Measurements from ENCODE around the gene ZNF689. TPM values are rescaled to one million over a fixed set of nuclear protein-coding genes. Genes with fewer than 3 reads are reported as not detected.
"Not testable (repeated sequence)": the region's sequence is repeated elsewhere in the genome, so short reads cannot be mapped to it uniquely, and the experiment has no call there.

The ZNF689 gene
- total RNA-seq, 1 donor from 2014 or later: 14.6 TPM

DNA sequence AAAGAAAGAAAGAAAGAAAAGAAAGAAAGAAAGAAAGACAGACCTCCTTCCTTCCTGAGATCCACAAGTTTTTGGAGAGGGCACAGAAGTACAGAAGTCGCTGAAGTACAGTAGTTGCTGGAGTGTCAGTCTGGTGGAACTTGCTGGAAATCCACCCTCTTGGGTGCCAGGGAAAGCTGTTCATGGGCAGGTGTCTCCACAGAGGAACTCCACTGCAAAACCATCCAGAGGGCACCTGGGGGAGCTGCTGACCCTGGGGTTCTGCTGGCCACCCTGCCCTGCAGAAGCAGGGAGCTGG is 37.0 kb upstream of the ZNF689 start:
- TF ChIP-seq CTCF (IDR thresholded peaks at IDR 0.05; ENCODE audit: partially characterized antibody, unreplicated experiment): no peak
- Mint-ChIP-seq H3K27ac (ENCODE audit: unreplicated experiment) (no peak overlapping the region), H3K4me3 (ENCODE audit: unreplicated experiment) (no peak overlapping the region), H3K4me1 (ENCODE audit: low read depth, unreplicated experiment) (peaks cover 7% of the 10 kb centered on the region), H3K27me3 (ENCODE audit: unreplicated experiment) (peaks cover 7% of the 10 kb centered on the region), H3K36me3 (ENCODE audit: unreplicated experiment) (no peaks in the 10 kb centered on the region), H3K9me3 (ENCODE audit: unreplicated experiment) (peaks cover 9% of the 10 kb centered on the region)
- no peak for DNase-seq

DNA sequence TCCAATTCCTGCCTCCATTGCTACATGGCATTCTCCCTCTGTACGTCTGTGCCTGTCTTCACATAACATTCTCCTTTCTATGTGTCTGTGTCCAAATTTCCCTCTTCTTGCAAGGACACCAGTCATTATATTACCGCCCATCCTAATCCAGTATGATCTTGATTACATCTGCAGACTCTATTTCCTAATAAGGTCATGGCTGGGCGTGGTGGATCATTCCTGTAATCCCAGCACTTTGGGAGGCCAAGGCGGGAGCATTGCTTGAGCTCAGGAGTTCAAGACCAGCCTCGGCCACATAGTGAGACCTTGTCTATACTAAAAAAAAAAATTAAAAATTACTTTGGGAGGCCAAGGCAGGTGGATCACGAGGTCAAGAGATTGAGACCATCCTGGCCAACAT is 35.5 kb upstream of the ZNF689 start:
- no peak for TF ChIP-seq CTCF (IDR thresholded peaks at IDR 0.05; ENCODE audit: partially characterized antibody, unreplicated experiment)
- Mint-ChIP-seq H3K27ac (ENCODE audit: unreplicated experiment) (no peak overlapping the region), H3K4me1 (ENCODE audit: low read depth, unreplicated experiment) (peaks cover 2% of the 10 kb centered on the region), H3K36me3 (ENCODE audit: unreplicated experiment) (no peaks in the 10 kb centered on the region), H3K4me3 (ENCODE audit: unreplicated experiment) (no peak overlapping the region), H3K9me3 (ENCODE audit: unreplicated experiment) (peaks cover 2% of the 10 kb centered on the region), H3K27me3 (ENCODE audit: unreplicated experiment) (peaks cover 3% of the 10 kb centered on the region)
- no peak for DNase-seq

DNA sequence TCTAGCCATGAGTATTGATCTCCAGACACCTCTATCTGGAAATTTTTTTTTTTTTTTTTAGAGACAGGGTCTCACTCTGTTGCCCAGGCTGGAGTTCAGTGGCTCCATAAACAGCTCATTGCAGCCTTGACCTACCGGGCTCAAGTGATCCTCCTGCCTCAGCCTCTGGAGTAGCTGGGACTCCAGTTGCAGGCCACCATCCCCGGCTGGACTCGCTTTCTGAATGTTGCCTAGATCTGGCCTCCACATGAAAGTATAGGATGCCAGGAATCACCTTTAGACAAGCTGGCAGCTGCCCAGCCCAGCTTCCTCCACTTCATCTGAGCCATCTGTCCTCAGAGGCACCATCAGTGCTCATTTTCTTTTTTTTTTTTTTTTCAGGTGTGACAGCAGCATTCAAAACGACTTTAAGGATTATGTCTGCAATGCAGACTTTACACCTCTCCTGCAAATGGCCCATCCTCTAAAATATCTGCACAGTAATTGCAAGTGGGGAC is 34.2 kb upstream of the ZNF689 start:
- Mint-ChIP-seq H3K27me3 (ENCODE audit: unreplicated experiment) (peaks cover 3% of the 10 kb centered on the region), H3K4me1 (ENCODE audit: low read depth, unreplicated experiment) (no peaks in the 10 kb centered on the region), H3K4me3 (ENCODE audit: unreplicated experiment) (no peak overlapping the region), H3K27ac (ENCODE audit: unreplicated experiment) (no peak overlapping the region), H3K36me3 (ENCODE audit: unreplicated experiment) (no peaks in the 10 kb centered on the region), H3K9me3 (ENCODE audit: unreplicated experiment) (no peaks in the 10 kb centered on the region)
- TF ChIP-seq CTCF (IDR thresholded peaks at IDR 0.05; ENCODE audit: partially characterized antibody, unreplicated experiment): no peak
- DNase-seq: no peak

DNA sequence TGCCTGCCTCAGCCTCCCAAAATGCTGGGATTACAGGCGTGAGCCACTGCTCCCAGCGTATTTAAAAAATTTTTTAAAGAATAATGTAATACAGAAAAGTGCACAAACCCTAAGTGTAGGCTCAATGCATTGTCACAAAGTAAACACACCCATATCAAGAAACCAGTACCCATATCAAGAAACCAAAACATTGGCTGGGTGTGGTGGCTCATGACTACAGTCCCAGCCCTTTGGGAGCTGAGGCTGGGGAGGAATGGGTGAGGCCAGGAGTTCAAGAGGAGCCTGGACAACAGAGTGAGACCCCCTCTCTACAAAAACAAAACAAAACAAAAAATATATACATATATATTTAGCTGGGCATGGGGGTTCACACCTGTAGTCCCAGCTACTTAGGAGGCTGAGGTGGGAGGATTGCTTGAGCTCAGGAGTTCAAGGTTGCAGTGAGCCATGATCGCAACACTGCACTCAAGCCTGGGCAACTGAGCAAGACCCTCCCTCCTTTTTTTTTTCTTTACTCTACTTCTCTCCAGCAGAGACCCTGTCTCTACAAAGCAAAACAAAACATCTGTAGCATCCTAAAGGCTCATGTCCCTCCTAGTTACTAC is 31.3 kb upstream of the ZNF689 start:
- Mint-ChIP-seq H3K36me3 (ENCODE audit: unreplicated experiment) (no peaks in the 10 kb centered on the region), H3K27me3 (ENCODE audit: unreplicated experiment) (peaks cover 1% of the 10 kb centered on the region), H3K4me1 (ENCODE audit: low read depth, unreplicated experiment) (no peaks in the 10 kb centered on the region), H3K27ac (ENCODE audit: unreplicated experiment) (no peak overlapping the region), H3K9me3 (ENCODE audit: unreplicated experiment) (no peaks in the 10 kb centered on the region), H3K4me3 (ENCODE audit: unreplicated experiment) (no peak overlapping the region)
- no peak for TF ChIP-seq CTCF (IDR thresholded peaks at IDR 0.05; ENCODE audit: partially characterized antibody, unreplicated experiment)
- no peak for DNase-seq

- Mint-ChIP-seq H3K27me3 (ENCODE audit: unreplicated experiment) (peaks cover 4% of the 10 kb centered on the region), H3K36me3 (ENCODE audit: unreplicated experiment) (no peaks in the 10 kb centered on the region), H3K27ac (ENCODE audit: unreplicated experiment) (no peak overlapping the region), H3K9me3 (ENCODE audit: unreplicated experiment) (peaks cover 3% of the 10 kb centered on the region), H3K4me1 (ENCODE audit: low read depth, unreplicated experiment) (peaks cover 4% of the 10 kb centered on the region), H3K4me3 (ENCODE audit: unreplicated experiment) (no peak overlapping the region)
- DNase-seq: no peak
- no peak for TF ChIP-seq CTCF (IDR thresholded peaks at IDR 0.05; ENCODE audit: partially characterized antibody, unreplicated experiment)
These were observed 27.8 kb upstream of the ZNF689 start for GRCh38 chr16:30637944-30638343.

DNA sequence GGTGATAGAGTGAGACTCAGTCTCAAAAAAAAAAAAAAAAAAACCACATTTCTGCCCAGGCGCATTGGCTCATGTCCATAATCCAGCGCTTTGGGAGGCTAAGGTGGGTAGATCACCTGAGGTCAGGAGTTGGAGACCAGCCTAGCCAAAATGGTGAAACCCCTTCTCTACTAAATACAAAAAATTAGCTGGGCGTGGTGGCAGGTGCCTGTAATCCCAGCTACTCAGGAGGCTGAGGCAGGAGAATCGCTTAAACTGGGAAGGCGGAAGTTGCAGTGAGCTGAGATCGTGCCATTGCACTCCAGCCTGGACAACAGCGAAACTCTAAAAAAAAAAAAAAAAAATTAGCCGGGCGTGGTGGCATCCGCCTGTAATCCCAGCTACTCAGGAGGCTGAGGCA is 26.9 kb upstream of the ZNF689 start:
- not testable (repeated sequence) for H3K36me3 Mint-ChIP-seq (ENCODE audit: unreplicated experiment); DNase-seq; H3K27ac Mint-ChIP-seq (ENCODE audit: unreplicated experiment); H3K4me3 Mint-ChIP-seq (ENCODE audit: unreplicated experiment); H3K9me3 Mint-ChIP-seq (ENCODE audit: unreplicated experiment); H3K4me1 Mint-ChIP-seq (ENCODE audit: low read depth, unreplicated experiment); H3K27me3 Mint-ChIP-seq (ENCODE audit: unreplicated experiment)
